HepG2 (cell line): ENCODE results near the gene HIVEP2. TPM values are rescaled to one million over a fixed set of nuclear protein-coding genes. Genes with fewer than 3 reads are reported as not detected.

Experiments used
- ATF1 ChIP-seq: IDR thresholded peaks from 2 replicates; pipeline ENCODE4 v1.6.1; 2016; ENCODE audit warnings: mild to moderate bottlenecking, control low read depth
- BORCS8-MEF2B ChIP-seq: sonication (generic); formaldehyde crosslinking; IDR thresholded peaks from 2 replicates; pipeline ENCODE4 v1.8.0; 2022; ENCODE audit warnings: mild to moderate bottlenecking, missing genetic modification reagents
- CEBPG ChIP-seq: IDR thresholded peaks from 2 replicates; pipeline ENCODE4 v1.6.1; 2016
- HDAC2 ChIP-seq: sonication (generic); formaldehyde crosslinking; IDR thresholded peaks from 2 replicates; pipeline ENCODE4 v1.4.0; 2020; ENCODE audit warnings: missing genetic modification reagents
- HHEX ChIP-seq: IDR thresholded peaks from 2 replicates; pipeline ENCODE4 v1.6.1; 2016; ENCODE audit warnings: control low read depth
- HNRNPH1 ChIP-seq: fragments of 200-400 bp; formaldehyde crosslinking; optimal IDR thresholded peaks from 2 replicates; pipeline ENCODE3; 2017; ENCODE audit warnings: mild to moderate bottlenecking, low read depth, low read length
- HOXA5 ChIP-seq: sonication (generic); formaldehyde crosslinking; IDR thresholded peaks from 2 replicates; pipeline ENCODE4 v1.4.0; 2020; ENCODE audit warnings: missing genetic modification reagents
- MZF1 ChIP-seq: sonication (generic); formaldehyde crosslinking; IDR thresholded peaks from 2 replicates; pipeline ENCODE4 v1.8.1; 2023; ENCODE audit warnings: mild to moderate bottlenecking, missing genetic modification reagents, borderline replicate concordance
- NFATC3 ChIP-seq: sonication (generic); formaldehyde crosslinking; IDR thresholded peaks from 2 replicates; pipeline ENCODE4 v1.5.1; 2020; ENCODE audit warnings: mild to moderate bottlenecking, missing genetic modification reagents
- PHF8 ChIP-seq: sonication (generic); formaldehyde crosslinking; IDR thresholded peaks from 2 replicates; pipeline ENCODE4 v1.5.0; 2020; ENCODE audit warnings: missing genetic modification reagents
- POLR2A ChIP-seq, 2 experiments: IDR thresholded peaks; 2 replicates each; pipeline ENCODE4 v1.6.1; 2011; ENCODE audit warnings: low read depth in 2 of 2, low read length in 2 of 2, mild to moderate bottlenecking in 1 of 2, moderate library complexity in 1 of 2; ENCODE audit not compliant: insufficient read depth in 1 of 2
- SETDB1 ChIP-seq: sonication (generic); formaldehyde crosslinking; IDR thresholded peaks from 2 replicates; pipeline ENCODE4 v1.5.1; 2020; ENCODE audit warnings: missing genetic modification reagents, mild to moderate bottlenecking, borderline replicate concordance
- SIX4 ChIP-seq: sonication (generic); formaldehyde crosslinking; IDR thresholded peaks from 2 replicates; pipeline ENCODE4 v1.4.0; 2020; ENCODE audit warnings: missing genetic modification reagents
- SKI ChIP-seq: fragments of 450-650 bp; IDR thresholded peaks from one replicate; pipeline ENCODE4 v1.6.1; 2018; ENCODE audit warnings: mild to moderate bottlenecking; ENCODE audit not compliant: partially characterized antibody
- SMC3 ChIP-seq: IDR thresholded peaks from 2 replicates; pipeline ENCODE4 v1.6.1; 2011; ENCODE audit warnings: low read length, improper control_type of control experiment
- SPEN ChIP-seq: sonication (generic); formaldehyde crosslinking; IDR thresholded peaks from 2 replicates; pipeline ENCODE4 v1.5.1; 2020; ENCODE audit warnings: low read depth, mild to moderate bottlenecking, missing genetic modification reagents
- TAF15 ChIP-seq: fragments of 200-400 bp; formaldehyde crosslinking; IDR thresholded peaks from one replicate; pipeline ENCODE4 v1.6.1; 2018; ENCODE audit warnings: mild to moderate bottlenecking, low read depth, low read length; ENCODE audit not compliant: poor library complexity, severe bottlenecking
- ZKSCAN8 ChIP-seq: IDR thresholded peaks from 2 replicates; pipeline ENCODE4 v1.6.1; 2016; ENCODE audit warnings: borderline replicate concordance, missing genetic modification reagents, missing compliant biosample characterization
- ZNF256 ChIP-seq: sonication (generic); formaldehyde crosslinking; conservative IDR thresholded peaks from 2 replicates; pipeline ENCODE4 v1.4.0; 2020; ENCODE audit warnings: missing genetic modification reagents
- ZNF354B ChIP-seq: sonication (generic); formaldehyde crosslinking; IDR thresholded peaks from 2 replicates; pipeline ENCODE4 v1.8.0; 2022; ENCODE audit warnings: mild to moderate bottlenecking, missing genetic modification reagents
- ZNF430 ChIP-seq: sonication (generic); formaldehyde crosslinking; IDR thresholded peaks from 2 replicates; pipeline ENCODE4 v1.9.0; 2021; ENCODE audit warnings: mild to moderate bottlenecking, missing genetic modification reagents
- ZNF768 ChIP-seq: sonication (generic); formaldehyde crosslinking; IDR thresholded peaks from 2 replicates; pipeline ENCODE4 v1.4.0; 2020; ENCODE audit warnings: missing genetic modification reagents
- polyA plus RNA-seq, 8 experiments: library from polyadenylated mRNA; depleted of rRNA in 3 of 8; stranded (reverse) in 7 of 8; unstranded in 1 of 8; fragments of >200 nt; fragmentation: Illumina TruSeq in 4 of 8; extraction: Trizol in 4 of 8; gene quantifications; 2 replicates each; pipeline versions ENCODE4 v1.2.1 to v1.2.3, GENCODE V29; 2011 to 2016; ENCODE audit warnings: low read depth in 4 of 8, missing spikeins in 1 of 8, mixed read lengths in 1 of 8; ENCODE audit not compliant: insufficient read depth in 1 of 8
- total RNA-seq, 5 experiments: library from RNA; depleted of rRNA; stranded (reverse); fragments of >200 nt; fragmentation: Illumina TruSeq; extraction: Trizol; gene quantifications; 2 replicates each; pipeline ENCODE4 v1.2.3, GENCODE V29; 2016; ENCODE audit warnings: low read depth in 1 of 5
- TF ChIP-seq, protein P1 (sequence below): IDR thresholded peaks from 2 replicates; pipeline ENCODE4 v1.6.1; 2016; ENCODE audit warnings: low read depth, control low read depth
- TF ChIP-seq, protein P2 (sequence below): sonication (generic); formaldehyde crosslinking; IDR thresholded peaks from 2 replicates; pipeline ENCODE4 v1.9.0; 2022; ENCODE audit warnings: low read depth, missing genetic modification reagents
- TF ChIP-seq, protein P3 (sequence below): sonication (generic); formaldehyde crosslinking; IDR thresholded peaks from 2 replicates; pipeline ENCODE4 v1.9.0; 2021; ENCODE audit warnings: missing genetic modification reagents, borderline replicate concordance
- TF ChIP-seq, protein P4 (sequence below): sonication (generic); formaldehyde crosslinking; IDR thresholded peaks from 2 replicates; pipeline ENCODE4 v1.4.0; 2020; ENCODE audit warnings: mild to moderate bottlenecking, missing genetic modification reagents

Gene HIVEP2
- total and polyA plus RNA-seq, 2 of the 13 experiments (the other 11 are each of a cell fraction or from before 2014, with no cell fraction given) = 3.4 to 12.9 TPM

DNA sequence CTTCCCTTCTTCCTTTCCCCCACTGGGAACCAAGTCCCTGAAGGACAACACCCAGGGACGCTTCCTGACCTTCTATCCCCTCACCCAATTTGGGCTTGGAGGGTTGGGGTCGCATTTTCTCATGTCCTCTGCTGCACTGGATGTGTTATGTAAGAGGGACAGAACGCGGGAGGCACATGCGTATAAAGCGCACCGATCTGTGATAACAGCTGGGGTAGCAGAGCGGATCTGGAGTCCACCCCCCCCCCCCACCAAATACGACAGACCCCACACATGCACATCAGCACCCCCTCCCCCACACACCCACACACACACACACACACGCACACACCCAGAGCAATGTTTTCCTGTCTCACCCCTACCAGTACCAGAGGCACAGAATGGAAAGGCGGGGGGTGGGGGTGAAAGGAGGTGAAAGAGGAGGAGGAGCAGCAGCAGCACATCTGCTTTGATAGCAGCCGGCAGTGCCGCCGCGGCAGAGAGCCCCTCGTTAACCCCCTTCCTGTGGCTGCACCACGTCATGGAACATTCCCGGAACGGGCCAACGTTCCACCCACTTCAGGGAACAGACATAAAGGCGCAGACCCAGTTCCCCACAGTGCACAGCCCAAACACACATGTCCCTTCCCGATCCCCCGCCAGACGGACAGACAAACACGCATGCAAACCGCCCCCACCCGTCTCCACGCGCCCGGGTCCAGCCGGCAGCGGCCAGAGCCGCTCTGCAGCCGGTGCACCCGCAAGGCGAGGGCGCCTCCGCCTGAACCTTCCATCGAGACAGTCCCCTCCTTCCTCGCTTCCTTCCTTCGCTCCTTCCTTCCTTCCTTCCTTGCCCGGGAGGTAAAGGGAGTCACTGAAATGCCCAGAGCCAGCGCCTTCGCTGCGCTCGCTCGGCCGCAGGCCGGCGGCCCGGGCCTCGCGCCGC lies 590 bp downstream of the HIVEP2 start (continued):
- TF ChIP-seq, protein P1, sequence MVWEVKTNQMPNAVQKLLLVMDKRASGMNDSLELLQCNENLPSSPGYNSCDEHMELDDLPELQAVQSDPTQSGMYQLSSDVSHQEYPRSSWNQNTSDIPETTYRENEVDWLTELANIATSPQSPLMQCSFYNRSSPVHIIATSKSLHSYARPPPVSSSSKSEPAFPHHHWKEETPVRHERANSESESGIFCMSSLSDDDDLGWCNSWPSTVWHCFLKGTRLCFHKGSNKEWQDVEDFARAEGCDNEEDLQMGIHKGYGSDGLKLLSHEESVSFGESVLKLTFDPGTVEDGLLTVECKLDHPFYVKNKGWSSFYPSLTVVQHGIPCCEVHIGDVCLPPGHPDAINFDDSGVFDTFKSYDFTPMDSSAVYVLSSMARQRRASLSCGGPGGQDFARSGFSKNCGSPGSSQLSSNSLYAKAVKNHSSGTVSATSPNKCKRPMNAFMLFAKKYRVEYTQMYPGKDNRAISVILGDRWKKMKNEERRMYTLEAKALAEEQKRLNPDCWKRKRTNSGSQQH (CRISPR knock-in tag) = peak; percentile 23; the same call in 1 of the 2 replicates
- peak; percentile 78 for TF ChIP-seq SKI
- TF ChIP-seq, protein P2, sequence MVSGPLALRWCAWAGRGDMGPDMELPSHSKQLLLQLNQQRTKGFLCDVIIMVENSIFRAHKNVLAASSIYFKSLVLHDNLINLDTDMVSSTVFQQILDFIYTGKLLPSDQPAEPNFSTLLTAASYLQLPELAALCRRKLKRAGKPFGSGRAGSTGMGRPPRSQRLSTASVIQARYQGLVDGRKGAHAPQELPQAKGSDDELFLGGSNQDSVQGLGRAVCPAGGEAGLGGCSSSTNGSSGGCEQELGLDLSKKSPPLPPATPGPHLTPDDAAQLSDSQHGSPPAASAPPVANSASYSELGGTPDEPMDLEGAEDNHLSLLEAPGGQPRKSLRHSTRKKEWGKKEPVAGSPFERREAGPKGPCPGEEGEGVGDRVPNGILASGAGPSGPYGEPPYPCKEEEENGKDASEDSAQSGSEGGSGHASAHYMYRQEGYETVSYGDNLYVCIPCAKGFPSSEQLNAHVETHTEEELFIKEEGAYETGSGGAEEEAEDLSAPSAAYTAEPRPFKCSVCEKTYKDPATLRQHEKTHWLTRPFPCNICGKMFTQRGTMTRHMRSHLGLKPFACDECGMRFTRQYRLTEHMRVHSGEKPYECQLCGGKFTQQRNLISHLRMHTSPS = 0 out of 2 replicates have a peak, but pooled peaks have one; percentile 67
- TF ChIP-seq BORCS8-MEF2B (CRISPR knock-in tag) = no peak
- TF ChIP-seq HNRNPH1 = peak; percentile 2
- TF ChIP-seq SMC3 = peak; percentile 3; the same call in 1 of the 2 replicates
- no peak for TF ChIP-seq SIX4
- TF ChIP-seq CEBPG (CRISPR knock-in tag) = peak; percentile 22; the same call in 1 of the 2 replicates
- TF ChIP-seq SPEN (CRISPR knock-in tag) = peak; percentile 41
- peak; percentile 83; the same call in 1 of the 2 replicates for TF ChIP-seq NFATC3 (CRISPR knock-in tag)
- TF ChIP-seq, protein P3, sequence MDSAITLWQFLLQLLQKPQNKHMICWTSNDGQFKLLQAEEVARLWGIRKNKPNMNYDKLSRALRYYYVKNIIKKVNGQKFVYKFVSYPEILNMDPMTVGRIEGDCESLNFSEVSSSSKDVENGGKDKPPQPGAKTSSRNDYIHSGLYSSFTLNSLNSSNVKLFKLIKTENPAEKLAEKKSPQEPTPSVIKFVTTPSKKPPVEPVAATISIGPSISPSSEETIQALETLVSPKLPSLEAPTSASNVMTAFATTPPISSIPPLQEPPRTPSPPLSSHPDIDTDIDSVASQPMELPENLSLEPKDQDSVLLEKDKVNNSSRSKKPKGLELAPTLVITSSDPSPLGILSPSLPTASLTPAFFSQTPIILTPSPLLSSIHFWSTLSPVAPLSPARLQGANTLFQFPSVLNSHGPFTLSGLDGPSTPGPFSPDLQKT = no peak
- TF ChIP-seq HDAC2 = peak; percentile 14; the same call in 1 of the 2 replicates
- TF ChIP-seq ZNF256 = no peak
- peak; percentile 75 for TF ChIP-seq ATF1 (CRISPR knock-in tag)
- TF ChIP-seq SETDB1 (CRISPR knock-in tag) = no peak
- TF ChIP-seq PHF8 = peak; percentile 60; the same call in 1 of the 2 replicates
- TF ChIP-seq POLR2A (IDR thresholded peaks at IDR 0.05; ENCODE audit: insufficient read depth in 1 of 2, low read depth in 2 of 2, low read length in 2 of 2) = peak; percentile 78 to 98
- TF ChIP-seq TAF15 = peak; percentile 33
- TF ChIP-seq ZNF354B (CRISPR knock-in tag) = peak; percentile 65; the same call in 1 of the 2 replicates
- no peak for TF ChIP-seq MZF1 (CRISPR knock-in tag)
- peak; percentile 79; the same call in 1 of the 2 replicates for TF ChIP-seq ZNF768 (CRISPR knock-in tag)
- TF ChIP-seq ZNF430 (CRISPR knock-in tag) = peak; percentile 74; the same call in 1 of the 2 replicates
- 0 out of 2 replicates have a peak, but pooled peaks have one; percentile 17 for TF ChIP-seq ZKSCAN8 (CRISPR knock-in tag)
- peak; percentile 57; the same call in 1 of the 2 replicates for TF ChIP-seq HOXA5 (CRISPR knock-in tag)
- peak; percentile 50; the same call in 1 of the 2 replicates for TF ChIP-seq HHEX (CRISPR knock-in tag)
- TF ChIP-seq, protein P4, sequence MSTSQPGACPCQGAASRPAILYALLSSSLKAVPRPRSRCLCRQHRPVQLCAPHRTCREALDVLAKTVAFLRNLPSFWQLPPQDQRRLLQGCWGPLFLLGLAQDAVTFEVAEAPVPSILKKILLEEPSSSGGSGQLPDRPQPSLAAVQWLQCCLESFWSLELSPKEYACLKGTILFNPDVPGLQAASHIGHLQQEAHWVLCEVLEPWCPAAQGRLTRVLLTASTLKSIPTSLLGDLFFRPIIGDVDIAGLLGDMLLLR (CRISPR knock-in tag) = peak; percentile 56; the same call in 1 of the 2 replicates
